HL-60 (cell line): Measurements from ENCODE around the gene SYT6.

ENCODE experiments used
- GABPA ChIP-seq: IDR thresholded peaks from 2 replicates; pipeline ENCODE4 v1.6.1; 2012; ENCODE audit warnings: low read depth
- POLR2AphosphoS5 ChIP-seq: IDR thresholded peaks from 2 replicates; pipeline ENCODE4 v1.6.1; 2012; ENCODE audit warnings: low read depth
- SPI1 ChIP-seq: IDR thresholded peaks from 2 replicates; pipeline ENCODE4 v1.6.1; 2012; ENCODE audit warnings: low read depth, mild to moderate bottlenecking, borderline replicate concordance
- TF ChIP-seq, protein P1 (sequence below): IDR thresholded peaks from one replicate; pipeline ENCODE4 v1.5.1; 2011; ENCODE audit warnings: low read length, control low read depth, inconsistent platforms; ENCODE audit not compliant: insufficient read depth

- no peak for TF ChIP-seq POLR2AphosphoS5
- TF ChIP-seq, protein P1, sequence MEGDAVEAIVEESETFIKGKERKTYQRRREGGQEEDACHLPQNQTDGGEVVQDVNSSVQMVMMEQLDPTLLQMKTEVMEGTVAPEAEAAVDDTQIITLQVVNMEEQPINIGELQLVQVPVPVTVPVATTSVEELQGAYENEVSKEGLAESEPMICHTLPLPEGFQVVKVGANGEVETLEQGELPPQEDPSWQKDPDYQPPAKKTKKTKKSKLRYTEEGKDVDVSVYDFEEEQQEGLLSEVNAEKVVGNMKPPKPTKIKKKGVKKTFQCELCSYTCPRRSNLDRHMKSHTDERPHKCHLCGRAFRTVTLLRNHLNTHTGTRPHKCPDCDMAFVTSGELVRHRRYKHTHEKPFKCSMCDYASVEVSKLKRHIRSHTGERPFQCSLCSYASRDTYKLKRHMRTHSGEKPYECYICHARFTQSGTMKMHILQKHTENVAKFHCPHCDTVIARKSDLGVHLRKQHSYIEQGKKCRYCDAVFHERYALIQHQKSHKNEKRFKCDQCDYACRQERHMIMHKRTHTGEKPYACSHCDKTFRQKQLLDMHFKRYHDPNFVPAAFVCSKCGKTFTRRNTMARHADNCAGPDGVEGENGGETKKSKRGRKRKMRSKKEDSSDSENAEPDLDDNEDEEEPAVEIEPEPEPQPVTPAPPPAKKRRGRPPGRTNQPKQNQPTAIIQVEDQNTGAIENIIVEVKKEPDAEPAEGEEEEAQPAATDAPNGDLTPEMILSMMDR = no peak
- TF ChIP-seq SPI1 = no peak
- TF ChIP-seq GABPA = no peak
These were observed 29.0 kb downstream of the SYT6 start for GRCh38 chr1:114124644-114125043.
